Neural crest cell (in vitro differentiated cells): Measurements from ENCODE around the gene ZACN. TPM values are rescaled to one million over a fixed set of nuclear protein-coding genes. Genes with fewer than 3 reads are reported as not detected.

Source experiments
- DNase-seq: peaks from one replicate; pipeline ENCODE4 v3.0.0; 2021; ENCODE audit warnings: low read depth, mixed read lengths, low spot score
- H3K27ac Mint-ChIP-seq: one replicate; pipeline ENCODE4 v1.8.0; 2021; ENCODE audit warnings: mild to moderate bottlenecking, mixed read lengths; ENCODE audit not compliant: unreplicated experiment
- H3K27me3 Mint-ChIP-seq: 2 replicates; pipeline ENCODE4 v1.8.0; 2021; ENCODE audit warnings: low read depth, mild to moderate bottlenecking, mixed read lengths
- H3K36me3 Mint-ChIP-seq: 2 replicates; pipeline ENCODE4 v1.8.0; 2021; ENCODE audit warnings: low read depth, mild to moderate bottlenecking, mixed read lengths
- H3K4me1 Mint-ChIP-seq: 2 replicates; pipeline ENCODE4 v1.8.0; 2021; ENCODE audit warnings: mixed read lengths
- H3K4me3 Mint-ChIP-seq: one replicate; pipeline ENCODE4 v1.8.0; 2021; ENCODE audit warnings: mild to moderate bottlenecking, mixed read lengths
- H3K9me3 Mint-ChIP-seq: 2 replicates; pipeline ENCODE4 v1.8.0; 2021; ENCODE audit warnings: mixed read lengths
- CTCF ChIP-seq: fragments of 200-600 bp; sonication (generic); conservative IDR thresholded peaks from 2 replicates; pipeline ENCODE4 v1.5.0; 2021; ENCODE audit warnings: antibody characterized with exemption, mild to moderate bottlenecking
- total RNA-seq: library from RNA; stranded (reverse); gene quantifications from 2 replicates; pipeline ENCODE4 v1.2.1, GENCODE V29; 2021

ZACN gene
- total RNA-seq, 1 donor from 2014 or later: 0.19 TPM

- DNase-seq: no peak
- Mint-ChIP-seq H3K27me3 (no peaks in the 10 kb centered on the region), H3K9me3 (no peaks in the 10 kb centered on the region), H3K36me3 (peaks cover 31% of the 10 kb centered on the region), H3K27ac (no peak overlapping the region), H3K4me1 (peaks cover 15% of the 10 kb centered on the region), H3K4me3 (no peak overlapping the region)
- no peak for TF ChIP-seq CTCF
Observed at GRCh38 chr17:76046064-76046463, 32.9 kb upstream of the ZACN start.

- H3K4me1 Mint-ChIP-seq: peaks cover 15% of the 10 kb centered on the region
- no peak overlapping the region for H3K4me3 Mint-ChIP-seq
- H3K27me3 Mint-ChIP-seq: no peaks in the 10 kb centered on the region
- H3K9me3 Mint-ChIP-seq: no peaks in the 10 kb centered on the region
- no peak for DNase-seq
- peaks cover 27% of the 10 kb centered on the region for H3K36me3 Mint-ChIP-seq
- no peak for TF ChIP-seq CTCF
- H3K27ac Mint-ChIP-seq: peak overlapping the region; percentile 24
Observed at GRCh38 chr17:76048025-76048605, 30.9 kb upstream of the ZACN start.

- Mint-ChIP-seq H3K4me3 (no peak overlapping the region), H3K27ac (no peak overlapping the region), H3K9me3 (no peaks in the 10 kb centered on the region), H3K4me1 (peaks cover 15% of the 10 kb centered on the region), H3K36me3 (peaks cover 22% of the 10 kb centered on the region), H3K27me3 (no peaks in the 10 kb centered on the region)
- TF ChIP-seq CTCF: no peak
- no peak for DNase-seq
Observed at GRCh38 chr17:76048711-76049110, 30.3 kb upstream of the ZACN start.

DNA sequence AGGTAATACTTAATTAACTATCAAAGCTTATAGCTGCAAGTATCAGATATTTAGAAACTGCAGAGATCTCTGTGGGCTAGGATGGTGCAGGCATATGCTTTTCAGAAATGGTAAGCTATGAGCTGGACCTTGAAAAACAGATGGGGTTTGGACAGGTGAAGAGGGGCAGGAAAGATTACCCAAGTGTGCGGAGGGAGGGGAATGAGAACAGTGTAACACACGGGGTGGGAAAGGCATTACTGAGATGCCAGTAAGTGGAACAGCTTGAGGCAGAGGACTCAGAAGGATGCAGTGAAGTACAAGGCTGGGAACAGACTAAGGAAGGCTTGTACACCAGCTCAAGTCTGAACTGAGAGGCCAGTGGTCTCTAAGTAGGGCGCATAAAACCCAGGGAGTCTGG is 29.7 kb upstream of the ZACN start:
- TF ChIP-seq CTCF: no peak
- DNase-seq: no peak
- peak overlapping the region; percentile 85 for H3K27ac Mint-ChIP-seq
- H3K36me3 Mint-ChIP-seq: peaks cover 19% of the 10 kb centered on the region
- H3K4me3 Mint-ChIP-seq: no peak overlapping the region
- H3K4me1 Mint-ChIP-seq: peaks cover 15% of the 10 kb centered on the region
- H3K27me3 Mint-ChIP-seq: no peaks in the 10 kb centered on the region
- no peaks in the 10 kb centered on the region for H3K9me3 Mint-ChIP-seq

DNA sequence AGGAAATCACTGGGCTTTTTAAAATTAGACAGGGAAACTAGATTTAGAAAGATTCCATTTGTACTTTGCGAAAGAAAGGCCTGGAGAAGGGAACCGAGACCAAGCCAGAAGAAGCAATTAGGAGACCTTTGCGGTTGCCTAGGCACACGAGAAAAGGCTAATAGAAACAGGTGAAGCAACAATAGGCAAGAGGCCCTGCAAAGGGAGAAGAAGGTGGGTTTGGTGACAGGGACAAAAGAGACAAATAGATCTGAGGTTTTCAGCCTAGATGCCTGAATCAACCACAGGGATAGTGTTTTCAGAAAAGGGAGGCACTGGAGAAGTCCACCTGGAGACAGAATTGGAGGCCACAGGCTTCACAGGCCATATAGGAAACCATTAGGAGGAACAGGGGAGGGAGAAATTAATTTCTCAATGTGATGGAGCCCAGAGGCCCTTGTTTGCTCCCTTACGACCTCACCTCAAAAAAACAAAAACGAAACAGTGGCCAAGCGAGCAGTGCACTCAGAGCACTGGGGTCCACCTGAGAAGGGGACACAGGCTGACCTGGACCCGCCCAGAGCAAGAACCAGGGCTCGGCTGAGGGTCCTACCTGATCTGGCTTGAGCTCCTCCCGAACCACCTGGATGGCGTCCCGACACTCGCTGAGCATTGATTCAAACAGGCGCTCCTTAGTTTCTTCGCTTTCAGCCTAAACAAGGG is 29.0 kb upstream of the ZACN start:
- Mint-ChIP-seq H3K27me3 (no peaks in the 10 kb centered on the region), H3K4me3 (peak overlapping the region; percentile 12), H3K27ac (peak overlapping the region; percentile 85)

More for the DNA sequence above, 29.0 kb upstream of the ZACN start:
- TF ChIP-seq CTCF: no peak
- Mint-ChIP-seq H3K4me1 (peaks cover 15% of the 10 kb centered on the region), H3K9me3 (no peaks in the 10 kb centered on the region), H3K36me3 (peaks cover 16% of the 10 kb centered on the region)
- DNase-seq: no peak
